Lower leg skin (tissue), 3 donors: ENCODE results near the gene UQCRC1.

Source experiments
- CTCF ChIP-seq, 3 donors: fragments of 450-650 bp; IDR thresholded peaks; one replicate each; pipeline ENCODE4 v1.5.1; 2016; ENCODE audit warnings: antibody characterized with exemption in 3 of 3, mild to moderate bottlenecking in 3 of 3, moderate library complexity in 2 of 3
- POLR2A ChIP-seq, 2 donors: fragments of 450-650 bp; IDR thresholded peaks; one replicate each; pipeline ENCODE4 v1.6.1; 2016 to 2017; ENCODE audit warnings: antibody characterized with exemption in 2 of 2, mild to moderate bottlenecking in 1 of 2, moderate library complexity in 1 of 2

DNA sequence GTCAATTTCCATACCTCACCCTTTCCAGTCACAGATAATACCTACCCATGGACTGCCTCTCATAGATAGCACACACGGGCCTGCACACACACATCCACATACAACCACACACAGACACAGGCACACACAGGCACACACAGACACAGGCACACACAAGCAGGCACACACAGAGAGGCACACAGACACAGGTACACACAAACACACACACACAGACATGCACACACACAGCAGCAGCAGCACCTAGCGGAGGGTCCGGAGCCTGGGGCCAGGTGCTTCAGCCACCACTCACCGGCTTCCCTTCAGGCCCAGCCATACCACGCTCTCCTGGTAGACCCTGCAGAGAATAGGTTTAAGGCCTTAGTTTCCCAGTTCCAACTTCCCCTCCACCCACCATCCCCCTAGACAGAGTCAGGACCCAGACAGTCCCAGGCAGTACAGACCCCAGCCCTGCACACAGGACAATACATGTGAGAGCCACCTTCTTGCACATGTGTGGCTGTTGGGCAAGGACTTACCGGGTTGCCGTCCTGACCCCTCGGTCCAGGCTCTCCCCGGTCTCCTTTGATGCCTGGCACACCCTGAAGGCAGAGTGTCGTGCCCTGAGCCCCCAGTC lies 35.4 kb downstream of the UQCRC1 start:
- TF ChIP-seq CTCF (IDR thresholded peaks at IDR 0.05) (no peak), POLR2A (IDR thresholded peaks at IDR 0.05) (no peak)
